ENCODE measurements around the gene OGFOD3.
"Not testable (repeated sequence)": the region's sequence is repeated elsewhere in the genome, so short reads cannot be mapped to it uniquely, and the experiment has no call there.

OGFOD3 gene

GRCh38 chr17:82349287-82349701 is 69.1 kb downstream of the OGFOD3 start:
- DNase-seq = peak; percentile 18

GRCh38 chr17:82348866-82349265 is 69.5 kb downstream of the OGFOD3 start:
- no peak for DNase-seq

GRCh38 chr17:82348434-82348833 is 70.0 kb downstream of the OGFOD3 start:
- DNase-seq = no peak

- DNase-seq = not testable (repeated sequence)
Measured at GRCh38 chr17:82347994-82348393, 70.4 kb downstream of the OGFOD3 start.

- DNase-seq = no peak
Measured at GRCh38 chr17:82346342-82347300, 71.8 kb downstream of the OGFOD3 start.

GRCh38 chr17:82345151-82345976 is 73.0 kb downstream of the OGFOD3 start:
- DNase-seq = no peak

- DNase-seq = no peak
Measured at GRCh38 chr17:82344175-82344907, 74.0 kb downstream of the OGFOD3 start.

GRCh38 chr17:82343560-82343959 is 74.8 kb downstream of the OGFOD3 start:
- no peak for DNase-seq

- no peak for DNase-seq
Measured at GRCh38 chr17:82342361-82343079, 75.9 kb downstream of the OGFOD3 start.

- no peak for DNase-seq
Measured at GRCh38 chr17:82339634-82340580, 78.5 kb downstream of the OGFOD3 start.
